Endothelial cell of umbilical vein (primary cell): ENCODE measurements around the gene MEF2D. TPM values are rescaled to one million over a fixed set of nuclear protein-coding genes. Genes with fewer than 3 reads are reported as not detected.

ENCODE experiments used
- BruUV-seq: library from RNA; stranded (reverse); fragments of 400-500 nt; replicated peaks from 2 replicates; lab custom pipeline; 2021; lab: Mats Ljungman, UMichigan
- CTCF ChIA-PET: fragments of 300-600, 350-600 bp; sonication (Branson Sonifier 250); formaldehyde crosslinking; loops from one replicate; lab custom pipeline; 2021; ENCODE audit warnings: antibody characterized with exemption, inconsistent platforms; lab: Charles Lee
- POLR2A ChIA-PET: fragments of 300-600, 350-600 bp; sonication (Branson Sonifier 250); formaldehyde crosslinking; loops from one replicate; lab custom pipeline; 2021; ENCODE audit warnings: antibody characterized with exemption, inconsistent platforms; lab: Charles Lee
- DNase-seq: peaks from one replicate; pipeline ENCODE4 v3.0.0-alpha.2; 2011; ENCODE audit warnings: low read depth, low spot score
- FAIRE-seq: peaks from 2 replicates; lab custom pipeline; 2011; peaks lifted over from hg19 to GRCh38; lab: Jason Lieb, UNC
- H2AFZ ChIP-seq: 2 replicates; pipeline ENCODE4 v1.6.0; 2012; ENCODE audit warnings: low read depth, low read length, control low read depth, inconsistent platforms
- H3K27ac ChIP-seq: 2 replicates; pipeline ENCODE4 v1.5.1; 2011; ENCODE audit warnings: low read depth, mild to moderate bottlenecking, control low read depth, low read length, moderate library complexity; ENCODE audit not compliant: insufficient read depth
- H3K27me3 ChIP-seq, 2 experiments: 2 replicates each; pipeline versions ENCODE4 v1.6.0 to v1.6.1; 2011; ENCODE audit warnings: low read length in 2 of 2, mixed read lengths in 1 of 2; ENCODE audit not compliant: control insufficient read depth in 2 of 2, insufficient read depth in 2 of 2
- H3K36me3 ChIP-seq, 2 experiments: 2 replicates in 1 of 2; 3 replicates in 1 of 2; pipeline ENCODE4 v1.5.1; 2011; ENCODE audit warnings: low read length in 2 of 2, mild to moderate bottlenecking in 1 of 2, moderate library complexity in 1 of 2; ENCODE audit not compliant: control insufficient read depth in 2 of 2, insufficient read depth in 2 of 2; ENCODE audit errors: extremely low read depth in 1 of 2
- H3K4me1 ChIP-seq: 3 replicates; pipeline ENCODE4 v1.5.1; 2011; ENCODE audit warnings: mild to moderate bottlenecking, low read length; ENCODE audit not compliant: control insufficient read depth, insufficient read depth; ENCODE audit errors: extremely low read depth
- H3K4me2 ChIP-seq: 2 replicates; pipeline ENCODE4 v1.6.1; 2011; ENCODE audit warnings: low read length, control low read depth, mixed read lengths; ENCODE audit not compliant: insufficient read depth
- H3K4me3 ChIP-seq, 3 experiments: fragments of 200-600 bp in 1 of 3; sonication (generic), shearing (Covaris generic) in 1 of 3; replicated peaks in 1 of 3; 2 replicates each; pipeline ENCODE4 v1.5.1; 2011 to 2016; ENCODE audit warnings: control low read depth in 3 of 3, low read length in 3 of 3, mild to moderate bottlenecking in 2 of 3, inconsistent platforms in 1 of 3, low read depth in 1 of 3, moderate library complexity in 1 of 3; ENCODE audit not compliant: insufficient read depth in 1 of 3
- H3K79me2 ChIP-seq: 2 replicates; pipeline ENCODE4 v1.6.0; 2012; ENCODE audit warnings: low read length, inconsistent platforms; ENCODE audit not compliant: control insufficient read depth, insufficient read depth
- H3K9ac ChIP-seq: replicated peaks from 2 replicates; pipeline ENCODE3; 2011; ENCODE audit warnings: low read length, control low read depth; ENCODE audit not compliant: insufficient read depth; ENCODE audit errors: extremely low read depth
- H3K9me1 ChIP-seq: replicated peaks from 3 replicates; pipeline ENCODE4 v1.6.0; 2011; ENCODE audit warnings: mild to moderate bottlenecking, low read length; ENCODE audit not compliant: control insufficient read depth, insufficient read depth; ENCODE audit errors: extremely low read depth
- H3K9me3 ChIP-seq: replicated peaks from 2 replicates; pipeline ENCODE4 v1.5.1; 2012; ENCODE audit warnings: low read length, inconsistent platforms; ENCODE audit not compliant: control insufficient read depth, insufficient read depth
- H4K20me1 ChIP-seq: replicated peaks from 2 replicates; pipeline ENCODE3; 2011; ENCODE audit warnings: mild to moderate bottlenecking, low read length; ENCODE audit not compliant: control insufficient read depth, insufficient read depth; ENCODE audit errors: extremely low read depth
- EZH2 ChIP-seq: IDR thresholded peaks from 2 replicates; pipeline ENCODE4 v1.6.1; 2012; ENCODE audit warnings: borderline replicate concordance, low read depth, mild to moderate bottlenecking, moderate library complexity, low read length, inconsistent platforms; ENCODE audit not compliant: severe bottlenecking
- FOS ChIP-seq: IDR thresholded peaks from 2 replicates; pipeline ENCODE4 v1.6.1; 2011; ENCODE audit warnings: mild to moderate bottlenecking, low read length, moderate library complexity, borderline replicate concordance; ENCODE audit not compliant: insufficient read depth
- GATA2 ChIP-seq: IDR thresholded peaks from 2 replicates; pipeline ENCODE4 v1.7.0; 2011; ENCODE audit warnings: low read depth, mild to moderate bottlenecking, moderate library complexity, mixed read lengths, low read length; ENCODE audit not compliant: insufficient read length, insufficient read depth
- JUN ChIP-seq: IDR thresholded peaks from 2 replicates; pipeline ENCODE4 v1.6.1; 2011; ENCODE audit warnings: borderline replicate concordance, low read depth; ENCODE audit not compliant: insufficient read length, insufficient read depth
- MAX ChIP-seq: IDR thresholded peaks from 2 replicates; pipeline ENCODE4 v1.6.1; 2011; ENCODE audit not compliant: insufficient read depth, insufficient read length
- MYC ChIP-seq: IDR thresholded peaks from one replicate; pipeline ENCODE4 v1.6.1; 2011; ENCODE audit warnings: mild to moderate bottlenecking, low read depth, low read length
- POLR2A ChIP-seq: IDR thresholded peaks from 2 replicates; pipeline ENCODE4 v1.6.1; 2012; ENCODE audit warnings: low read depth, mild to moderate bottlenecking, control low read depth, low read length
- POLR2AphosphoS5 ChIP-seq: IDR thresholded peaks from 2 replicates; pipeline ENCODE4 v1.6.1; 2012; ENCODE audit warnings: low read depth, mild to moderate bottlenecking, control low read depth, low read length, moderate library complexity; ENCODE audit not compliant: insufficient read depth
- dilution Hi-C: fragments of 300-500 bp; cut with MboI; formaldehyde crosslinking; loops from one replicate; pipeline ENCODE4 v1.15.0; 2019; ENCODE audit warnings: low sequenced_read_pairs; ENCODE audit not compliant: extremely low pct_ligation_motif_present
- intact Hi-C: fragments of 100-400 bp; cut with micrococcal nuclease; formaldehyde crosslinking; loops from one replicate; pipeline ENCODE4 v1.10.0; 2022
- polyA plus RNA-seq, 4 experiments: library from polyadenylated mRNA; depleted of rRNA in 3 of 4; stranded (reverse) in 3 of 4; unstranded in 1 of 4; fragments of >200 nt; gene quantifications; 2 replicates each; pipeline versions ENCODE4 v1.2.1 to v1.2.3, GENCODE V29; 2011 to 2012; ENCODE audit warnings: missing spikeins in 1 of 4
- total RNA-seq: library from RNA; stranded (reverse); gene quantifications from 2 replicates; pipeline ENCODE4 v1.2.3, GENCODE V29; 2021
- TF ChIP-seq, protein P1 (sequence below), 2 donors: IDR thresholded peaks; 1 replicate in 1 of 2; 2 replicates in 1 of 2; pipeline ENCODE4 v1.5.1; 2011; ENCODE audit warnings: low read length in 2 of 2, mild to moderate bottlenecking in 2 of 2, moderate library complexity in 2 of 2, control low read depth in 1 of 2, inconsistent platforms in 1 of 2, low read depth in 1 of 2; ENCODE audit not compliant: insufficient read depth in 1 of 2; ENCODE audit errors: extremely low read depth in 1 of 2

The MEF2D gene
- total and polyA plus RNA-seq, 2 donors (not counting 3 experiments of a cell fraction or from before 2014, with no cell fraction given) = 45.4 to 52.2 TPM

- Histone ChIP-seq H3K79me2 (no peaks in the 10 kb centered on the region), H2AFZ (no peak overlapping the region), H3K4me1 (peaks cover 5% of the 10 kb centered on the region), H3K9me3 (no peaks in the 10 kb centered on the region), H3K4me2 (no peak overlapping the region), H4K20me1 (no peaks in the 10 kb centered on the region), H3K36me3 (no peaks in the 10 kb centered on the region), H3K27me3 (peaks cover 60 to 61% of the 10 kb centered on the region in 2 experiments), H3K9ac (no peak overlapping the region), H3K4me3 (no peak overlapping the region), H3K9me1 (no peaks in the 10 kb centered on the region), H3K27ac (no peak overlapping the region)
- ChIA-PET CTCF (interaction anchor here (1.1 to 8.9 kb wide), 5 partner anchors 8 to 60 kb away, joined by 3 to 78 read pairs (median 4); no protein-coding TSS in a partner anchor), POLR2A (no interaction called here)
- TF ChIP-seq MAX (no peak), POLR2AphosphoS5 (no peak), POLR2A (no peak), FOS (no peak), JUN (no peak), MYC (no peak), EZH2 (no peak), GATA2 (no peak)
- TF ChIP-seq, protein P1, sequence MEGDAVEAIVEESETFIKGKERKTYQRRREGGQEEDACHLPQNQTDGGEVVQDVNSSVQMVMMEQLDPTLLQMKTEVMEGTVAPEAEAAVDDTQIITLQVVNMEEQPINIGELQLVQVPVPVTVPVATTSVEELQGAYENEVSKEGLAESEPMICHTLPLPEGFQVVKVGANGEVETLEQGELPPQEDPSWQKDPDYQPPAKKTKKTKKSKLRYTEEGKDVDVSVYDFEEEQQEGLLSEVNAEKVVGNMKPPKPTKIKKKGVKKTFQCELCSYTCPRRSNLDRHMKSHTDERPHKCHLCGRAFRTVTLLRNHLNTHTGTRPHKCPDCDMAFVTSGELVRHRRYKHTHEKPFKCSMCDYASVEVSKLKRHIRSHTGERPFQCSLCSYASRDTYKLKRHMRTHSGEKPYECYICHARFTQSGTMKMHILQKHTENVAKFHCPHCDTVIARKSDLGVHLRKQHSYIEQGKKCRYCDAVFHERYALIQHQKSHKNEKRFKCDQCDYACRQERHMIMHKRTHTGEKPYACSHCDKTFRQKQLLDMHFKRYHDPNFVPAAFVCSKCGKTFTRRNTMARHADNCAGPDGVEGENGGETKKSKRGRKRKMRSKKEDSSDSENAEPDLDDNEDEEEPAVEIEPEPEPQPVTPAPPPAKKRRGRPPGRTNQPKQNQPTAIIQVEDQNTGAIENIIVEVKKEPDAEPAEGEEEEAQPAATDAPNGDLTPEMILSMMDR (IDR thresholded peaks at IDR 0.05; ENCODE audit: extremely low read depth in 1 of 2, insufficient read depth in 1 of 2, low read depth in 1 of 2, low read length in 2 of 2) = no peak
- intact Hi-C loops = no loop called here
- DNase-seq (no peak), FAIRE-seq (no peak)
- no TSS peak for BruUV-seq
- dilution Hi-C loops = no loop called here
These were observed 82.0 kb downstream of the MEF2D start for GRCh38 chr1:156418416-156419070.
